GM12875 (cell line): ENCODE measurements around the gene ADORA2B.
"Not testable (repeated sequence)": the region's sequence is repeated elsewhere in the genome, so short reads cannot be mapped to it uniquely, and the experiment has no call there.

ENCODE experiments used
- H3K4me3 ChIP-seq: one replicate; pipeline ENCODE4 v1.5.1; 2011; ENCODE audit warnings: low read depth, low read length, control low read depth
- CTCF ChIP-seq: IDR thresholded peaks from 2 replicates; pipeline ENCODE4 v1.5.1; 2011; ENCODE audit warnings: low read depth, mild to moderate bottlenecking, control low read depth, inconsistent platforms, low read length, moderate library complexity, borderline replicate concordance; ENCODE audit not compliant: insufficient read depth

ADORA2B gene

GRCh38 chr17:15971882-15972281 lies 27.0 kb downstream of the ADORA2B start:
- H3K4me3 ChIP-seq: no peak overlapping the region
- TF ChIP-seq CTCF: no peak

- H3K4me3 ChIP-seq: no peak overlapping the region
- no peak for TF ChIP-seq CTCF
Observed at GRCh38 chr17:15972497-15972951, 27.6 kb downstream of the ADORA2B start.

GRCh38 chr17:15973016-15973415 lies 28.1 kb downstream of the ADORA2B start:
- H3K4me3 ChIP-seq: no peak overlapping the region
- no peak for TF ChIP-seq CTCF

GRCh38 chr17:15973834-15974233 lies 28.9 kb downstream of the ADORA2B start:
- no peak for TF ChIP-seq CTCF
- H3K4me3 ChIP-seq: no peak overlapping the region

GRCh38 chr17:15977894-15978293 lies 33.0 kb downstream of the ADORA2B start:
- no peak for TF ChIP-seq CTCF
- H3K4me3 ChIP-seq: no peak overlapping the region

GRCh38 chr17:15978606-15979005 lies 33.7 kb downstream of the ADORA2B start:
- no peak for TF ChIP-seq CTCF

GRCh38 chr17:15979013-15979412 lies 34.1 kb downstream of the ADORA2B start:
- H3K4me3 ChIP-seq: not testable (repeated sequence)

More at GRCh38 chr17:15978606-15979005, 33.7 kb downstream of the ADORA2B start:
- no peak overlapping the region for H3K4me3 ChIP-seq

GRCh38 chr17:15981208-15981607 lies 36.3 kb downstream of the ADORA2B start:
- TF ChIP-seq CTCF: no peak
- no peak overlapping the region for H3K4me3 ChIP-seq
